Measurements from ENCODE around the gene ZNF154. TPM values are rescaled to one million over a fixed set of nuclear protein-coding genes. Genes with fewer than 3 reads are reported as not detected.

ZNF154 gene
- total and polyA plus RNA-seq, 2 of the 4 experiments (the other 2 are of a cell fraction): 2.2 to 2.9 TPM

GRCh38 chr19:57671124-57671895 lies 37.7 kb downstream of the ZNF154 start:
- no peaks in the 10 kb centered on the region for H4K20me1 ChIP-seq (ENCODE audit: insufficient read depth, low read length)
- intact Hi-C loops (cut with micrococcal nuclease): no loop called here
- no peak for DNase-seq

More at GRCh38 chr19:57671124-57671895, 37.7 kb downstream of the ZNF154 start:
- H2BK20ac ChIP-seq (ENCODE audit: low read depth, low read length): no peak overlapping the region
- no TSS peak for BruUV-seq (replicated peaks)
- ChIA-PET POLR2A (ENCODE audit: unreplicated experiment) (interaction anchor here (0.5 kb wide), 1 partner anchor 14 kb away, joined by 3 read pairs; no protein-coding TSS in a partner anchor), CTCF (no interaction called here)
- no peaks in the 10 kb centered on the region for H3K4me1 ChIP-seq (ENCODE audit: control insufficient read depth, insufficient read depth, low read length)
- H3K56ac ChIP-seq (ENCODE audit: extremely low read depth, insufficient read depth, low read length): no peak overlapping the region
- H4K5ac ChIP-seq (ENCODE audit: low read depth, low read length): no peak overlapping the region
- H3K27ac ChIP-seq (ENCODE audit: insufficient read depth, low read length): no peak overlapping the region
- no peak overlapping the region for H3K18ac ChIP-seq (ENCODE audit: low read depth, low read length)
- ATAC-seq (ENCODE audit: low read depth): no peak
- in situ Hi-C loops (cut with MboI; ENCODE audit: low sequenced_read_pairs) (no loop called here), dilution Hi-C loops (cut with HindIII; ENCODE audit: low sequenced_read_pairs, unreplicated experiment) (no loop called here)
- no peak overlapping the region for H2AK5ac ChIP-seq (ENCODE audit: low read depth, low read length)
- 60% methylated on average over 4 of the region's 7 CpGs; no CpG with 5 or more reads in 1 of the 2 experiments for WGBS, 2 experiments (ENCODE audit: extremely low coverage in 2 of 2, insufficient read length in 1 of 2)
- no peak overlapping the region for H2BK5ac ChIP-seq (ENCODE audit: low read depth, low read length, poor library complexity, severe bottlenecking)
- no peak overlapping the region for H4K8ac ChIP-seq (ENCODE audit: low read depth in 2 of 2, low read length in 2 of 2)
- H3K14ac ChIP-seq (replicated peaks; ENCODE audit: low read depth, low read length): no peak overlapping the region
- no peak overlapping the region for H4K91ac ChIP-seq (ENCODE audit: insufficient read depth, low read depth, low read length)
- no peak overlapping the region for H3K4me3 ChIP-seq (ENCODE audit: insufficient read depth, low read depth, low read length)
- no peaks in the 10 kb centered on the region for H3K9me1 ChIP-seq (ENCODE audit: insufficient read depth, low read length)
- no peaks in the 10 kb centered on the region for H3K9me3 ChIP-seq (ENCODE audit: control insufficient read depth, insufficient read depth, low read length)
- no peaks in the 10 kb centered on the region for H3K36me3 ChIP-seq (ENCODE audit: control insufficient read depth, insufficient read depth, low read length)
- TF ChIP-seq NFE2L2 (IDR thresholded peaks at IDR 0.05; ENCODE audit: low read depth, low read length): no peak
- TF ChIP-seq CEBPB (IDR thresholded peaks at IDR 0.05; ENCODE audit: low read depth, low read length): no peak
- no peak for TF ChIP-seq USF2 (IDR thresholded peaks at IDR 0.05; ENCODE audit: low read depth, low read length)
- TF ChIP-seq SMC3 (IDR thresholded peaks at IDR 0.05; ENCODE audit: low read depth, low read length): no peak
- TF ChIP-seq ELK1 (IDR thresholded peaks at IDR 0.05; ENCODE audit: borderline replicate concordance, low read depth, low read length): no peak
- TF ChIP-seq RFX5 (IDR thresholded peaks at IDR 0.05; ENCODE audit: low read depth, low read length): no peak
- no peak for TF ChIP-seq RCOR1 (IDR thresholded peaks at IDR 0.05; ENCODE audit: insufficient replicate concordance, low read length)
- TF ChIP-seq FOS (IDR thresholded peaks at IDR 0.05; ENCODE audit: low read depth, low read length): no peak
- no peak for TF ChIP-seq CTCF (conservative IDR thresholded peaks at IDR 0.05; ENCODE audit: low read depth, low read length)
- no peak for TF ChIP-seq MXI1 (IDR thresholded peaks at IDR 0.05; ENCODE audit: borderline replicate concordance, low read depth, low read length)
- no peak for TF ChIP-seq RAD21 (IDR thresholded peaks at IDR 0.05; ENCODE audit: low read length)
- TF ChIP-seq POLR2A (IDR thresholded peaks at IDR 0.05; ENCODE audit: low read depth, low read length): no peak
- TF ChIP-seq BHLHE40 (IDR thresholded peaks at IDR 0.05; ENCODE audit: low read depth, low read length): no peak
- no peak for TF ChIP-seq MAZ (IDR thresholded peaks at IDR 0.05; ENCODE audit: borderline replicate concordance, low read depth, low read length)
- TF ChIP-seq CHD1 (IDR thresholded peaks at IDR 0.05; ENCODE audit: low read depth, low read length): no peak
- no peak for TF ChIP-seq MAFK (IDR thresholded peaks at IDR 0.05; ENCODE audit: low read depth, low read length)
- no peak overlapping the region for H3K4me2 ChIP-seq (ENCODE audit: low read depth, low read length)
- H2BK15ac ChIP-seq (ENCODE audit: low read depth, low read length): no peak overlapping the region
- no peak overlapping the region for H3K4ac ChIP-seq (ENCODE audit: low read depth, low read length)
- no peaks in the 10 kb centered on the region for H3K79me1 ChIP-seq (ENCODE audit: low read depth in 1 of 2, low read length in 2 of 2)
- no peak overlapping the region for H3K23ac ChIP-seq (ENCODE audit: low read depth, low read length)
- H2BK120ac ChIP-seq (ENCODE audit: low read depth, low read length): no peak overlapping the region
- no peak overlapping the region for H2AFZ ChIP-seq (replicated peaks; ENCODE audit: low read length, poor library complexity)
- H3K9ac ChIP-seq (ENCODE audit: low read depth, low read length): no peak overlapping the region
- H3K27me3 ChIP-seq (ENCODE audit: control insufficient read depth, insufficient read depth, low read length): no peaks in the 10 kb centered on the region; the same call in 1 of the 2 replicates
- H2AK9ac ChIP-seq (replicated peaks; ENCODE audit: low read depth, low read length, poor library complexity): no peak overlapping the region
